ENCODE data around the gene PCDH9. TPM values are rescaled to one million over a fixed set of nuclear protein-coding genes. Genes with fewer than 3 reads are reported as not detected.

PCDH9 gene
- total RNA-seq, 4 donors from 2014 or later, result 2.8 to 22.4 (median 12.9) TPM

GRCh38 chr13:67118277-67118676 lies 111.9 kb downstream of the PCDH9 start:
- H3K27me3 ChIP-seq, result no peaks in the 10 kb centered on the region
- H3K4me1 ChIP-seq, result no peaks in the 10 kb centered on the region
- TF ChIP-seq CTCF (IDR thresholded peaks at IDR 0.05), result no peak
- TF ChIP-seq POLR2A (IDR thresholded peaks at IDR 0.05), result no peak
- H3K9me3 ChIP-seq, result no peaks in the 10 kb centered on the region
- WGBS, 2 donors, result 90 to 97% methylated on average over 1 of the region's 1 CpG
- H3K4me3 ChIP-seq (replicated peaks in 1 of 3), result no peak overlapping the region
- intact Hi-C loops (cut with DNase I), result no loop called here
- no peaks in the 10 kb centered on the region for H3K36me3 ChIP-seq
- H3K27ac ChIP-seq, result no peak overlapping the region
- no peak for DNase-seq

- Histone ChIP-seq H3K9me3 (no peaks in the 10 kb centered on the region), H3K27ac (no peak overlapping the region), H3K4me1 (no peaks in the 10 kb centered on the region), H3K4me3 (replicated peaks in 1 of 3) (no peak overlapping the region), H3K36me3 (no peaks in the 10 kb centered on the region), H3K27me3 (no peaks in the 10 kb centered on the region)
- 75 to 81% methylated on average over 3 of the region's 3 CpGs for WGBS, 2 donors
- DNase-seq, result no peak
- intact Hi-C loops (cut with DNase I), result no loop called here
- TF ChIP-seq POLR2A (IDR thresholded peaks at IDR 0.05) (no peak), CTCF (IDR thresholded peaks at IDR 0.05) (no peak)
Measured at GRCh38 chr13:67117010-67117550, 113.1 kb downstream of the PCDH9 start.

GRCh38 chr13:67107979-67108378 lies 122.2 kb downstream of the PCDH9 start:
- Histone ChIP-seq H3K27ac (no peak overlapping the region), H3K27me3 (no peaks in the 10 kb centered on the region), H3K9me3 (no peaks in the 10 kb centered on the region), H3K36me3 (no peaks in the 10 kb centered on the region), H3K4me3 (replicated peaks in 1 of 3) (no peak overlapping the region), H3K4me1 (no peaks in the 10 kb centered on the region)
- TF ChIP-seq CTCF (IDR thresholded peaks at IDR 0.05) (no peak), POLR2A (IDR thresholded peaks at IDR 0.05) (no peak)
- intact Hi-C loops (cut with DNase I), result no loop called here
- no peak for DNase-seq
- WGBS, 2 donors, result 75 to 93% methylated on average over 1 of the region's 2 CpGs

- DNase-seq, result no peak
- intact Hi-C loops (cut with DNase I), result no loop called here
- no peaks in the 10 kb centered on the region for H3K4me1 ChIP-seq
- no peak overlapping the region for H3K27ac ChIP-seq
- 94 to 100% methylated on average over 3 to 5 of the region's 6 CpGs for WGBS, 2 donors
- no peaks in the 10 kb centered on the region for H3K9me3 ChIP-seq
- no peak overlapping the region for H3K4me3 ChIP-seq (replicated peaks in 1 of 3)
- H3K36me3 ChIP-seq, result no peaks in the 10 kb centered on the region
- no peaks in the 10 kb centered on the region for H3K27me3 ChIP-seq
- TF ChIP-seq CTCF (IDR thresholded peaks at IDR 0.05) (no peak), POLR2A (IDR thresholded peaks at IDR 0.05) (no peak)
Measured at GRCh38 chr13:67106502-67107057, 123.6 kb downstream of the PCDH9 start.

- intact Hi-C loops (cut with DNase I), result no loop called here
- TF ChIP-seq CTCF (IDR thresholded peaks at IDR 0.05) (no peak), POLR2A (IDR thresholded peaks at IDR 0.05) (no peak)
- Histone ChIP-seq H3K27ac (no peak overlapping the region), H3K27me3 (no peaks in the 10 kb centered on the region), H3K9me3 (no peaks in the 10 kb centered on the region), H3K4me3 (replicated peaks in 1 of 3) (no peak overlapping the region), H3K4me1 (no peaks in the 10 kb centered on the region), H3K36me3 (no peaks in the 10 kb centered on the region)
- WGBS, 2 donors, result 58 to 60% methylated on average over 4 of the region's 4 CpGs
- no peak for DNase-seq
Measured at GRCh38 chr13:67101730-67102467, 128.2 kb downstream of the PCDH9 start.

Data from thyroid gland (tissue), 4 donors.